Stimulated activated memory B cell treated with anti-CD40 and anti-IgM and Interleukin-4, amounts not matched to agents 10 μg/mL and 1 μg/mL and 100 μg/mL, for 72 hours (primary cell): ENCODE measurements around the gene PRKN.

ENCODE experiments used
- ATAC-seq: fragments of 150-1000 bp; cut with Tn5 transposase; 2 replicates; pipeline ENCODE4 v1.10.0; 2021
- H3K27ac Mint-ChIP-seq: one replicate; pipeline ENCODE4 v1.8.0; 2022; ENCODE audit warnings: mild to moderate bottlenecking, mixed read lengths
- H3K27me3 Mint-ChIP-seq: one replicate; pipeline ENCODE4 v1.8.0; 2022; ENCODE audit warnings: mixed read lengths
- H3K36me3 Mint-ChIP-seq: one replicate; pipeline ENCODE4 v1.8.0; 2022; ENCODE audit warnings: mixed read lengths
- H3K4me1 Mint-ChIP-seq: one replicate; pipeline ENCODE4 v1.8.0; 2022; ENCODE audit warnings: mixed read lengths
- H3K4me3 Mint-ChIP-seq: one replicate; pipeline ENCODE4 v1.8.0; 2022; ENCODE audit warnings: mild to moderate bottlenecking, moderate library complexity, mixed read lengths
- H3K9me3 Mint-ChIP-seq: one replicate; pipeline ENCODE4 v1.8.0; 2022; ENCODE audit warnings: mixed read lengths

PRKN gene

DNA sequence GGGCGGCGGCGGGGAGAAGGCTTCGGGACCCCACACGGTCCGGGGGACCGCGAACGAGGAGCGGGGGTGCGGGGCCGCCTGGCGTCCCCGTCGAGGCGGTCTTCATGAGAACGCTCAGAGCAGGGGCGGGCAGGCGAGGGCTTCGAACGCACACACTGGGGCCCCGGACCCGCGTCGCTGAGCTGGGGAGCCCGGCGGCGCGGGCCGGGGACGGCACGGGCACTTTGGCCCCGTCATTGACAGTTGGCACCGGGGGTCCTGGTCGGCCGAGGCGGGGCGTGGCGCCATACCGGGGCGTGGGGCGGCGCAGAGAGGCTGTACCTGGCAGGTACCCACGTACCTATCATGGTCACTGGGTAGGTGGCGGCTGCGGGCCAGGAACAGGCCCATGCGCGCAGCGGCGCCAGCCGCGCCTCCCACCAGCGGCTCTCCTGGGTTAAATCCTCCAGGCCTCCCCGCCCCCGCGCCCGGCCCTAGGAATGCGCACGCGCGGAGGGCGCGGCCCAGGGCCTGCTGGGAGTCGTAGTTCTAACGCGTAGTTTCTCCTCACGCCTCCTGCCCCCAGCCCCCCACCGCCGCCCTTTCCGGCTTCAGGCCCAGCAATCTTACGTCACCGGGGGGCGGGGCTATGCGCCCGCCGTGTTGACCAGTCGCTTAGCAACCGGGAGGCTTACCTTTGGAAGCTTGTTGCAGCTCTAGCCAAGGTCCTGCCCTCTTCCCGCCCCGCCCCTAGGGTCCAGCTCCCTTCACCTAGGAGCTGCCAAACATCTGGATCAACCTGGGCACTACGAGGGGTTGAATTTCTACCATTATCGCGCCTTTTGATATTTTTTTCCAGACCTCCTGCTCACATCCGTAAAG is at the start of gene PRKN, which contains the start of gene PACRG:
TSS of gene PRKN (minus strand) at position 445 of the 861 bp plus-strand sequence.
TSS of gene PACRG (plus strand) at position 653 of the 861 bp plus-strand sequence.
- H3K27me3 Mint-ChIP-seq: no peaks in the 10 kb centered on the region
- peak within 1 kb of the TSS; percentile 87 for H3K4me3 Mint-ChIP-seq
- peak; percentile 97 for ATAC-seq
- H3K36me3 Mint-ChIP-seq: no peaks in the 10 kb centered on the region
- H3K4me1 Mint-ChIP-seq: peaks cover 15% of the 10 kb centered on the region
- peak within 1 kb of the TSS; percentile 87 for H3K27ac Mint-ChIP-seq
- H3K9me3 Mint-ChIP-seq: peaks cover 3% of the 10 kb centered on the region

DNA sequence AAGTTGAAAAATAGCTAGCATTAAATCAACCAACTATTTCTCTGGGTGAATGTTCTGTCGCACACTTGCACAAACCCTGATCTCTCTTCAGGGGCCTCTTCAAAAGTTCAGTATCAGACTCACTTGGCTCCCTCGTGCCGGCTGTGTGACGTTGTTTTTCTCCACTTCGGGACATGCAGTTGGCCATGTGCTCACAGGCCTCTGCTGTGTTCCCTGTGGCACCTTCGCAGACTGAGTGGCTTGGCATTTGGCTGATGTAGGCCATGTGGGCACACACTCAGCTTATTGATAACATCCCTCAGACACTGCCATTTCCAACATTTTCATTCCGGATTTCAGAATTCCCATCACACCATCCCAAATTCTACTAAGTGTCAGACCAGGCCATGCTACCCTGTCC is 49.5 kb upstream of the PRKN start:
- no peak overlapping the region for H3K27ac Mint-ChIP-seq
- peaks cover 16% of the 10 kb centered on the region for H3K9me3 Mint-ChIP-seq
- no peak overlapping the region for H3K4me3 Mint-ChIP-seq
- H3K27me3 Mint-ChIP-seq: no peaks in the 10 kb centered on the region
- no peaks in the 10 kb centered on the region for H3K4me1 Mint-ChIP-seq
- no peak for ATAC-seq
- no peaks in the 10 kb centered on the region for H3K36me3 Mint-ChIP-seq

DNA sequence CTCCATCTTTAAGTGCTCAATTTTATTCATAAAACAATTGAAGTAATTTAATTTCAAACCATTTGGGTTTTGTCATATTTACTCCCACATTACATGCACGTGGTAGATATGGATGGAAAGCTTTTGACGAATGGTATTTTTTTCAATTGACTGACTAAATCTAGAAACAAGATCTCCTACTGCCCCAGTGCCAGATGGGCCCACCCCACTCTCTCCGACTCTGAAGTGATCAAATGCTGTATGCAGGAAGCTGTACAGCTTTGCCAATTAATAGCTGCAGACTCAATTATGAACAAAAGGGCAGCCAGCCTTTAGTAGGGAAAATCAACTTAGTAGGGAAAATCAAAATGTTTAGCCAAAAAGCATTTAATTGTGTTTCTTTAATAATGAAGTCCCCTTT is 46.4 kb upstream of the PRKN start:
- peaks cover 2% of the 10 kb centered on the region for H3K9me3 Mint-ChIP-seq
- no peak overlapping the region for H3K27ac Mint-ChIP-seq
- ATAC-seq: no peak
- H3K4me1 Mint-ChIP-seq: no peaks in the 10 kb centered on the region
- no peaks in the 10 kb centered on the region for H3K36me3 Mint-ChIP-seq
- peaks cover 12% of the 10 kb centered on the region for H3K27me3 Mint-ChIP-seq
- H3K4me3 Mint-ChIP-seq: no peak overlapping the region

DNA sequence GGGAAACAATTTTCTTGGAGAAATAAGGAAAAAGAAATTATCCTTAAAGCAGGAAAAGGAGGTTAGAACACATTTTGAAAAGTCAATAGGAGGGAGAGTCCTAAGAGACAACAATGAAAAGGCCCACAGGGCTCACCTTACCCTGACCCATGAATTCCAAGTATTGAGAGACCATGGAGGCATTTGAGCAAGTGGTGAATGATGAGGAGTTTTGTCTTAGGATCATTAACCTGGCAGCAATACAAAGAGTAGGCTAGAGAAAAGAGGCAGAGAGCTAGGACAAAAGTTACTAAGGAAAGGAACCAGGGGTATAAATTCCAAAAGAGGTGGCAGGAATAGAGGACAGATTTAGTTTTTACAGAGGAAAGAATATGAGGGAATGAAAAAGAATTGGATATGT is 44.9 kb upstream of the PRKN start:
- H3K27ac Mint-ChIP-seq: no peak overlapping the region
- no peaks in the 10 kb centered on the region for H3K36me3 Mint-ChIP-seq
- no peaks in the 10 kb centered on the region for H3K4me1 Mint-ChIP-seq
- no peak for ATAC-seq
- H3K4me3 Mint-ChIP-seq: no peak overlapping the region
- peaks cover 12% of the 10 kb centered on the region for H3K27me3 Mint-ChIP-seq
- no peaks in the 10 kb centered on the region for H3K9me3 Mint-ChIP-seq

DNA sequence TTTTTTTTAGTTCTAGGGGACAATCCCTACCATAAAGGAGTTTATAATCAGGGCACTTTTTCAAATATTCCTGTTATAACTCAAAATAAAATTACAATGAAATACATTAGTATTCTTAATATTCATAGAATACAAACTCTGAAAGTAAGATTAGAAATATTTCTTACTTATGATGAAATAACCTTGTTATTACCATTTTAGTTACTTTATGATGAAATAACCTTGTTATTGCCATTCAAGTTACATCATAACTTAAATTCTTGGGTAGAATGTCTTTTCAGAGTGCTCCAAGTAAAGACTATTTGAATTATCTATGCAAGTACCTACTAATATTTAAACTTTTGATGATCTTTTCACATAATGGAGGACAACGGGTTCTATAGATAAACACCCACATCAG is 43.4 kb upstream of the PRKN start:
- Mint-ChIP-seq H3K27ac (no peak overlapping the region), H3K4me3 (no peak overlapping the region), H3K9me3 (no peaks in the 10 kb centered on the region), H3K27me3 (peaks cover 12% of the 10 kb centered on the region), H3K36me3 (no peaks in the 10 kb centered on the region), H3K4me1 (no peaks in the 10 kb centered on the region)
- ATAC-seq: no peak

DNA sequence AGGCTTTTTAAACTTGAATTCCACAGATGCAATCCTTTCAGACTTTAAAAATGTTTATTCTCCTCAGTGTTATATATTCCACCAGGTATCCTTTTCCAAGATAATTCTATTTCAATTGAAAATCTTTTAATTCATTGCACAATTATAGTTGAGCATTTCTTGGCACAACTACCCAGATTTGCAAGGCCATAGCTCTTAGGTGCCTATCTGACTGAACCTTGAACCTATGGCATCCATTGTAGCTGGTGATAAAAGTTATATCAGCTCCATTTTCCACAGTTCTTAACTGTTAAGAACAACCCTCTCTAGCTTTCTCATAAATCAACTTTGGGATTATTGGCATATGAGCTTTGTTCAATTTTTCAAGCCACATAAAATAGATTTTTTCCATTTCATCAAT is 42.6 kb upstream of the PRKN start:
- Mint-ChIP-seq H3K9me3 (no peaks in the 10 kb centered on the region), H3K4me1 (no peaks in the 10 kb centered on the region), H3K36me3 (no peaks in the 10 kb centered on the region), H3K27me3 (peaks cover 12% of the 10 kb centered on the region), H3K4me3 (no peak overlapping the region), H3K27ac (no peak overlapping the region)
- no peak for ATAC-seq

DNA sequence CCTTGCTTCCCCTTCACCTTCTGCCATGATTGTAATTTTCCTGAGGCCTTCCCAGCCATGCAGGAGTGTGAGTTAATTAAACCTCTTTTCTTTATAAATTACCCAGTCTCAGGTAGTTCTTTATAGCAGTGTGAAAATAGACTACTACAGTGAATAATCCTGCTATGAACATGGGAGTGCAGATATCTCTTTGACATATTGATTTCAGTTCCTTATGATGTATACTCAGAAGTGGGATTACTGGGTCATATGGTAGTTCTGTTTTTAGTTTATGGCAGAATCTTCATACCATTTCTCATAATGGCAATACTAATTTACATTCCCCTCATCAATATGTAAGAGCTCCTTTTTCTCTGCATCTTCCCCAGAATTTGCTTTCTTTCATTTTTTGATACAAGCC is 26.2 kb upstream of the PRKN start:
- Mint-ChIP-seq H3K4me3 (no peak overlapping the region), H3K27me3 (no peaks in the 10 kb centered on the region), H3K27ac (no peak overlapping the region), H3K9me3 (no peaks in the 10 kb centered on the region), H3K36me3 (no peaks in the 10 kb centered on the region), H3K4me1 (no peaks in the 10 kb centered on the region)
- ATAC-seq: no peak

DNA sequence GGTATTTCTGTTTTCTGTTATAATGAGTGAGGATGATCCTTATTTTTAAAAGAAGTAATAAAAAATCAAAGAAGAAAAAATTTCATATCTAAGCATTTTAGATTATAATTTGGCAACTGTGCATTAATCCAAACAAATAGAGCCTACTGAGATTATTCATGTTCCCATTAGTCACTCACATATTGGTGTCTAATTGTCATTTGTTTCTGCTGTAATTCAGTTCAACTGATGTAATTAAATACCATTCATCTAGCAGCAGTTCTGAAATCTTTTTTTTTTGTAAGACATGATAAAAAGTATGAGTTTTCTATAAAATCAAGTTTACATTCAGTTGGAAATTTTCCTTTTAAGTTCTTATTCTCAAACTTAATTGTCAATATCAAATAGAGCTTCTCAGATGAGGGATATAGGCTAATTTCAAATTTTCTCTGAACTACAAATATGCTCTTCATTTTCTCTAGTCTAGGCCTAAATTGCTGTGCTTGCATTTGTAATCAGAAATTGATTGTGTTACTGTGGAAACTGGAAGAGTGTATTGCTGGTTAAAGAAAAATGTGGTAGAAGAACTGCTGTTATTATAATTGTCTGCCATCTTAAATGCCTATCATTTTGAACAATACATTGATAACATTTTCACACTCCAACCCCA is 23.8 kb upstream of the PRKN start:
- no peak overlapping the region for H3K4me3 Mint-ChIP-seq
- H3K27ac Mint-ChIP-seq: no peak overlapping the region
- H3K9me3 Mint-ChIP-seq: no peaks in the 10 kb centered on the region
- H3K36me3 Mint-ChIP-seq: no peaks in the 10 kb centered on the region
- H3K27me3 Mint-ChIP-seq: no peaks in the 10 kb centered on the region
- ATAC-seq: no peak
- H3K4me1 Mint-ChIP-seq: no peaks in the 10 kb centered on the region

DNA sequence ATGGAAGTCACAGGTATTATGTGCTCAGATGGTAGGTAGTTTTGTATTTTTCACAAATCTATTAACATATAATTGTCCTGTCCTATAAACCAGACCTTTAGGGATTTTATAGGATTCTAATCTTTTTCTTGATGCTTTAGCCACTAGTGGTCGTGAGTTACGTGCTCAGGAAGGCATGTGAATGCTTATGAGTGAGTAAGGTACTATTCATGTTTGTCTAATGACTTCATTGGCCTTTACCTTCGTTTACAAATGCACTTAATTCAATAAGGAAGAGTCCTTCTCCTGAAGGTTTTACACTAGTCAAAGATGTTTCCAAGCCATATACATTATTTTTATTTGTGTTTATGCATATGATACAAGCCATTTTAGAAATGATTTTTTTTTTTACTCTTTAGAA is 23.2 kb upstream of the PRKN start:
- Mint-ChIP-seq H3K27ac (no peak overlapping the region), H3K4me3 (no peak overlapping the region), H3K27me3 (no peaks in the 10 kb centered on the region), H3K9me3 (no peaks in the 10 kb centered on the region), H3K4me1 (no peaks in the 10 kb centered on the region), H3K36me3 (no peaks in the 10 kb centered on the region)
- no peak for ATAC-seq

DNA sequence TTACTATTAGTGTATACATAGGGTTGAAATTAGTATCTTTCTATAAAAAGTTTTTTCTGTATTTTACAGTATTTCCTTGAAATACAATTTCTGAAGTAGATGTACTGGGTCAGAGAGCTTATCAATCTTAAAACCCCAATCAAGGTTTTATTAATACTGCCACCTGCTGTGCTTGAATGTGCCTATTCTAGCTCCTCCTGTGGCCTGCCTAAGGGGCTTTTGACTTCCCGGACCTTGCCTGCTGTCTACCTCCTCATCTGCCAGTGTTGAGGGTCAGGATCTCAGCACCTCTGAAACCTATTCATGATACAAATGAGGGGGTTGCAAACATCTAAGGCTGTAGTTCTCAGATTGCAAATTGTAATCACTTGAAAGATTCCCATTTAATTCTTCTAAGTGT is 9.4 kb upstream of the PRKN start:
- Mint-ChIP-seq H3K27ac (no peak overlapping the region), H3K4me1 (peaks cover 6% of the 10 kb centered on the region), H3K9me3 (no peaks in the 10 kb centered on the region), H3K36me3 (no peaks in the 10 kb centered on the region), H3K27me3 (peaks cover 11% of the 10 kb centered on the region), H3K4me3 (no peak overlapping the region)
- no peak for ATAC-seq

DNA sequence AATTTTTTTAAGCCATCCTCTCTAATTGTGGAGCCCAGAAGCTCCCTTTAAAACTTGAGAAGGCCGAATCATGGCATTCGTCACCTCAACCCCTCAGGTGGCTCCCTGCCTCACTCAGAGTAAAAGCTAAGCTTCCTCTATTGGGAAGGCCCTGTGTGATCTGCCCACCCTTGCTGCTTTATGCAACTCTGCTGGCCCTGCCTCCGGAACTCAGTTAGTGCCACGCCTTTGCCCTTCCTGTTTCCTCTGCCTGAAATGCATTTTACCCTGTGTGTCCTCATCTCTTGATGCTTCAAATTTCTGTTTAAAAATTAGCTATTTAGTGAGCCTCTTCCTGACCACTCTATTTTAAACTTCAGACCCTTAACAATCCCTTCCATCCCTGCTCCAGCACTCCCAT is 5.9 kb upstream of the PRKN start:
- H3K4me3 Mint-ChIP-seq: no peak overlapping the region
- no peaks in the 10 kb centered on the region for H3K36me3 Mint-ChIP-seq
- no peaks in the 10 kb centered on the region for H3K27me3 Mint-ChIP-seq
- no peak for ATAC-seq
- peaks cover 7% of the 10 kb centered on the region for H3K4me1 Mint-ChIP-seq
- H3K27ac Mint-ChIP-seq: no peak overlapping the region
- H3K9me3 Mint-ChIP-seq: peaks cover 3% of the 10 kb centered on the region

DNA sequence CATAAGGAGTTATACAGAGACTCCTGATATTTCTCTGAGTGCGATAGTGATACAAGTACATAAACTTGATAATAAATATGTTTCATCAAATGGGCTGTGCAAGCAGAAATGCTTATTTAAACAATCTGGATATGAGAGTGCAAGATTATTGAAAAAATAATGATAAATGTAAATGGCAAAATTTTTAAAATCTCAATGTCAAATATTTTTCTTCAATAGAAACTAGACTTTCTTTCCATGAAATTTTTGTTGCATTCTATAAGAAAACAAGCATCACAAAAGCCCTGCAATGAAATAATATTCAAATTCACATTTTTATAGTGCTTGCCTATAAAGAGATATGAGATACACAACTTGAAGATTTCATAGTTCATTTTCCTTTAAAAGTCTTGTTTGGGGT is 2.9 kb upstream of the PRKN start:
- Mint-ChIP-seq H3K9me3 (peaks cover 3% of the 10 kb centered on the region), H3K36me3 (no peaks in the 10 kb centered on the region), H3K27ac (no peak overlapping the region)

DNA sequence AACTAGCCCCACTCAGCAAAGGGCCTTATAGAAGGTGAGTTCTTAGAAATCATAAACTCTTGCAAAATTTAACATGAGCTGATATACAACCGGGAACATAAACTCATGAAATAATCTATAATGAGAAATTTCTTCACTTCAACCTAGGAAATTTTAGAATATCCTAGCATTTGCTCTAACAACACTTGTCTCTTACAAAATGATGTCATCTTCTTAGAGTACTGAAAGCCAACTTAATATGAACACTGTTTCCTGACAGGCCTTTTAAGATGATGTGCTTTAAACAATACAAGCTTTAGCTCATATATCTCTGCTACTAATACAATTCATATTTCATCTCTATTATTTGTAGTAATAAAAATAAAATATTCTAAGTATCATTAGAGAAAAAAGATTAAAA is 1.1 kb upstream of the PRKN start:
- no peak overlapping the region for H3K4me3 Mint-ChIP-seq
- H3K36me3 Mint-ChIP-seq: no peaks in the 10 kb centered on the region
- H3K27me3 Mint-ChIP-seq: no peaks in the 10 kb centered on the region

More for the DNA sequence above, 2.9 kb upstream of the PRKN start:
- Mint-ChIP-seq H3K4me3 (no peak overlapping the region), H3K4me1 (peaks cover 21% of the 10 kb centered on the region), H3K27me3 (no peaks in the 10 kb centered on the region)
- no peak for ATAC-seq

DNA sequence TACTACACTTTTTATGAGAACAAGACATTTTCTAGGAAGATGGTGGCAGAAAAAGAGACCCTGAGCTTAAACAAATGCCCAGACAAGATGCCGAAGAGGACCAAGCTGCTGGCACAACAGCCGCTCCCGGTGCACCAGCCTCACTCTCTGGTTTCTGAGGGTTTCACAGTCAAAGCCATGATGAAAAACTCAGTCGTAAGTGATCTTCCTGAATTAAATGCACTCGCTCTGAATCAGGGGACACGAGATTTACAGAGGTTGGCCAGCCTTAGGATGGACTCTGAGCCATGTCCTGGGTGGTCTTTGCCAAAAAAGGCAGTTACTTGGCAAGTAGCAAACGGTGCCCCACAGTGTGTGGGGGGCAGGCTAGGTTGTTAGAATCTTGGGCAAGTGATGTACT is 631 bp upstream of the PRKN start:
- peak overlapping the region; percentile 87 for H3K27ac Mint-ChIP-seq
- no peaks in the 10 kb centered on the region for H3K27me3 Mint-ChIP-seq
- H3K9me3 Mint-ChIP-seq: peaks cover 3% of the 10 kb centered on the region

More for the DNA sequence above, 1.1 kb upstream of the PRKN start:
- Mint-ChIP-seq H3K27ac (peak overlapping the region; percentile 87), H3K4me1 (peaks cover 19% of the 10 kb centered on the region), H3K9me3 (peaks cover 3% of the 10 kb centered on the region)
- ATAC-seq: no peak

DNA sequence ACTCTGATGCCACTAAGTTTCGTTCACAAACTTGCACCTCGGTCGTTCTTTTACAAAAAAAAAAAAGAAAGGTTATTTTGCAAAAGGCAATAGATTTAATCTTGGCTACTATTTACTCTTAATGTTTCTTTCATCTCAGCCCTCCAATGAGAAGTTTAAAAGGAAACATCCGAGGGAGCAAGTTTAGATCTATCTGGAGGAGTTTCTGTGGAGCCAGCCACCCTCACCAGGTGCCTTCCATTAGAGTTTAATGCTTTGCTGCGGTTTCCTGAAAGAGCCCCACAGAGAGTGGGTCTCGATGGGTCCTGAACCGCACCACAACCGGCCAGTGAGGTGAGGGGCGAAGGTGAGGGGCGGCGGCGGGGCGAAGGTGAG is 632 bp downstream of the PRKN start:
- H3K9me3 Mint-ChIP-seq: peaks cover 3% of the 10 kb centered on the region
- no peaks in the 10 kb centered on the region for H3K27me3 Mint-ChIP-seq
- peaks cover 15% of the 10 kb centered on the region for H3K4me1 Mint-ChIP-seq
- peak overlapping the region; percentile 87 for H3K4me3 Mint-ChIP-seq
- no peaks in the 10 kb centered on the region for H3K36me3 Mint-ChIP-seq
- ATAC-seq: no peak
- peak overlapping the region; percentile 87 for H3K27ac Mint-ChIP-seq

More for the DNA sequence above, 631 bp upstream of the PRKN start:
- Mint-ChIP-seq H3K4me3 (peak overlapping the region; percentile 87), H3K4me1 (peaks cover 15% of the 10 kb centered on the region), H3K36me3 (no peaks in the 10 kb centered on the region)
- ATAC-seq: no peak

DNA sequence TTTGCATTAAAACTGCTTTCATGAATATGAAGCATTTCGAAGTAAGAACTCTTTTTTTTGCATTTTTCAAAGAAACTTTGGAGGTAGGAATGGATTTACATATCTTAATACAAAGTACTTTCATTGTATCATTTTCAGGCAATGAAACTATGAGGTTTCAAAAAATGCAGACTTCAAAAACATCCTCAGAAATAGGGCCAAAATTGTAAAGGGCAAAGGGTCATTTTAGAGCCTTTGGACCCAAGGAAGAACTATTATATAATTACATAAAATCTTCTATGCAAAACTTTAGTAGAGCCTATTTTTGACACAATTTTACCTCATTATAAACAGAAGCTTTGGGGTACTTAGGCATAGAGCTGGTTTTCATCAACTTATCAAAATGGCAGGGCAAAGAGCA is 4.9 kb downstream of the PRKN start:
- ATAC-seq: no peak
- peaks cover 7% of the 10 kb centered on the region for H3K36me3 Mint-ChIP-seq
- H3K4me3 Mint-ChIP-seq: no peak overlapping the region
- no peaks in the 10 kb centered on the region for H3K27me3 Mint-ChIP-seq
- no peak overlapping the region for H3K27ac Mint-ChIP-seq
- peaks cover 3% of the 10 kb centered on the region for H3K9me3 Mint-ChIP-seq
- peaks cover 6% of the 10 kb centered on the region for H3K4me1 Mint-ChIP-seq
